ENCODE measurements around the gene ZNF512.
"Not testable (repeated sequence)": the region's sequence is repeated elsewhere in the genome, so short reads cannot be mapped to it uniquely, and the experiment has no call there.

The ZNF512 gene

GRCh38 chr2:27583390-27583915, 611 bp downstream of the ZNF512 start:
- DNase-seq: no peak

GRCh38 chr2:27584597-27584996, 1.8 kb downstream of the ZNF512 start:
- DNase-seq: no peak

- no peak for DNase-seq
Observed at GRCh38 chr2:27587025-27587424, 4.2 kb downstream of the ZNF512 start.

DNA sequence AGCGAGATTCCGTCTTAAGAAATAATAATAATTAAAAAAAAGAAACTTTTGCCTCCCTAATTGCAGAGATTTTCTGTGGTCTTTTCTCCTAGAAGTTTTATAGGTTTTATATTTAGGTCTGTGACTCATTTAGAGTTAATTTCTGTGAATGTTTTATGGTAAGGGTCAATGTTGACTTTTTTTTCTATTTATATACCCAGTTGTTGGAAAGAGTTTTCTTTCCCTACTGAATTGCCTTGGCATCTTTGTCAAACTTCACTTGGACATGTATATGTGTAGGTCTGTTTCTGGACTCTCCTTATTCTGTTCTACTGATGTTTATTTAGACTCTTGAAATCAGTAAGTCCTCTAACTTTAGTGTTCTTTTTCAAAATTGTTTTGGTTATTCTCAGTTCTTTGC, 5.5 kb downstream of the ZNF512 start:
- DNase-seq: no peak

GRCh38 chr2:27591745-27592144, 8.9 kb downstream of the ZNF512 start:
- no peak for DNase-seq

DNA sequence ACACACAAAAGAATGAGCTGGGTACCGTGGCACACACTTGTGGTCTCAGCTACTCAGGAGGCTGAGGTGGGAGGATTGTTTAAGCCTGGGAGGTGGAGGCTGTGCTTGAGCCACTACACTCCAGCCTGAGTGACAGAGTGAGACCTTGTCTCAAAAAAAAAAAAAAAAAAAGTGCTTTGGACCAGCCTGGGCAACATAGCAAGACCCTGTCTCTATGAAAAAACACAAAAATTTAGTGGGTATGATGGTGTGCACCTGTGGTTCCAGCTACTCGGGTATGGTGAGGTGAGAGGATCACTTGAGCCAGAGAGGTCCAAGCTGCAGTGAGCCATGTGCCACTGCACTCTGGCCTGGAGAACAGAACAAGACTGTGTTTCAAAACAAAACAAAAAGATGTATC, 10.4 kb downstream of the ZNF512 start:
- DNase-seq: no peak

GRCh38 chr2:27594020-27594703, 11.3 kb downstream of the ZNF512 start:
- DNase-seq: not testable (repeated sequence)

DNA sequence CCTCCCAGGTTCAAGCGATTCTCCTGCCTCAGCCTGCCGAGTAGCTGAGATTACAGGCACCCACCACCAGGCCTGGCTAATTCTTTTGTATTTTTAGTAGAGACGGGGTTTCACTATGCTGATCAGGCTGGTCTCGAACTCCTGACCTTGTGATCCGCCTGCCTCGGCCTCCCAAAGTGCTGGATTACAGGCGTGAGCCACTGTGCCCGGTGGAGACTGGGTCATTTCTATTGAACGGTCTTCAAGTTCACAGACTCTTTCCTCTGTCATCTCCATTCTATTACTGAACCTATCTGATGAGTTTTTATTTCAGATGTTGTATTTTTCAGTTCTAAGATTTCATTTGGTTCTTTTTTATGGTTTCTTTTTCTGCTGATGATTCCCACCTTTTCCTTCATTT, 12.6 kb downstream of the ZNF512 start:
- not testable (repeated sequence) for DNase-seq

GRCh38 chr2:27596627-27597026, 13.8 kb downstream of the ZNF512 start:
- no peak for DNase-seq

DNA sequence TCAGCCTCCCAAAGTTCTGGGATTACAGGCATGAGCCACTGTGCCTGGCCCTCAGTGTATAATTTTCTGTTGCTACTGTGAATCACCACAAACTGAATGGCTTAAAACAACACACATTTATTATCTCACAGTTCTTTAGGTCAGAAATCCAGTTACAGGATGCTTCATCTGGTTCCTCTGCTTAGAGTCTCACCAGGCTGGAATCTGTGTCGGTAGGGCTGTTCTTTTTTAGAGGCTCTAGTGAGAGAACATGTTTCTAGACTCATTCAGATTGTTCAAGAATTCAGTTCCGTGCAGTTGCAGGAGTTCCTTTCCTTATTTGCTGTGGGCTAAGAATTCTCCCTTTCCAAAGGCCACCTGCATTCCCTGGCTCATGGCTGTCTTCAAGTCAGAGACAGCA, 23.8 kb downstream of the ZNF512 start:
- no peak for DNase-seq

DNA sequence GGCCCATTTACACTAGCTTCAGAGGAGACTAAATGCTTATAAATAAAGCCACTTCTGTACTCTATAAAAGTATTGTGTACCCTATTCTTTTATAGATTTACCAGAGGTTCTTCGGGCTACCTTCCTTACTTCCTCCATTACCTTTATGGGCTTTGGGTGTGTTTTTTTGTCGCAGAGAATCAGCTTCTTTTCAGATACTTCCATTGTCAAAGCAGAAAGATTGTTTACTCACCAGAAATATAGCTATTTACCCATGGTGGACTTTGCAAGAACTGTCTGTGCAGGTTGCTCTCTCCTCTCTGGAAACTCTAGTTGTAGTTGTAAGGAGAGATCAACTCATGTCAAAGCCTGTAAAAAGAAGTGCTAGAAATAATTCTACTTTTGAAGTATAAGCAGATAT, 31.1 kb downstream of the ZNF512 start:
- no peak for DNase-seq

- peak; percentile 72 for DNase-seq
Observed at GRCh38 chr2:27615316-27615715, 32.5 kb downstream of the ZNF512 start.

DNA sequence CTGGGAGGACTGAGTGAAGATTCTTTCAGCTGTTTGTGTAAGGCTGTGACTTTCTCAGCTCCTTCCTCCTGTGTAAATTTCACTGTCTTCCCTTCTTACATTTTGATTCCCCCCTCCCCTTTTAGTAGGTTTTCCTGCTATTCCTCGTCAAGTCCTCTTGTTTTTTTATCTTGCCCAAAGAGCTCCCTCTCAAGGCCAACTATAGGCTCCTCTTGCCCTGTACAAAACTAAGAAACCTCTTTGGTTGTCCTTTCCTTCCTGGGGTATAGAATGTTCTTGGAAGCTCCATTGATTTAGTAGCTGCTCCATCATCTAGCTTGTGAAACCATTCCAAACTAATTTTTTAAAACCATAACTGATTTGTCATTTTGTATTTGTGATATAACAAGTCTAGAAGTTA, 38.7 kb downstream of the ZNF512 start:
- DNase-seq: no peak

DNA sequence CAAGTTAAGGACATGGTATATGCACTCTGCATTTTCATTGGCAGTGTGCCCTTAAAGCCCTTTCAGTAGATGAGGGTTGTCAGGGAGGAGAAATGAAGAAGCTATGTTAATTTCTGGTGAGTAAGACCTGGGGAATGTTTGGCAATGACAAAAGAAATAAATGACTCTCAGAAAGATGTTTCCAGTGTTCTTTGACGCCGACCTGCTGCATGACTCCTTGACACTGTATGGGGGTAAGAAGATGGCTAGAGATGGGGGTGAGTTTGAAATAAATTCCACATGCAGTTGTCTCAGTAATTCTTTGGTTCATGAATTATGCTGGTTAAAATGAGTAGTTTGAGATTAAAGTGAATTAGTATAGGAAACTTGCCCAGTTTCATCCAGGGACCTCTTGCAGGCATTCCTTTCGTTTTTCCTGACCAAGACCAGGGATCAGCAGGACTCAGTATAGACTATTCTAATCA, 40.1 kb downstream of the ZNF512 start:
- DNase-seq: no peak

DNA sequence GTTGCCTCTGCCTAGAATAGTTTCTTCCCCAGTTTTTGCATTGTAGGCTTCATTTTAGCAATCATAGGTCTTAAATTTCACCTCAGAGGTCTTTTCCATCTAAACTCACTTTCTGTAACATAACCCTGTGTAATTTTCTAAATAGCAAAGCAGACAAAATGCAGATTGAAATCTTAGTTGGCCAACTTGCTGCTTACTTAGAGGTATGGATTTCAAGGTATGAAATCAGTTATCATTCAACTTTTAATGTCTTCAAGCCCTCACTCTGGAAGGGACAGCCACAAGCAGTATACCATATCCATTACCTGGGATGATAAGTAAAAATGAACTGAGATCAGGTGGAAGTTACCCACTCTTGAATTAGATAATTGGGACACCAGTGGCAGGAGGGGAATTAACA, 42.1 kb downstream of the ZNF512 start:
- DNase-seq: no peak

- not testable (repeated sequence) for DNase-seq
Observed at GRCh38 chr2:27626323-27626722, 43.5 kb downstream of the ZNF512 start.

DNA sequence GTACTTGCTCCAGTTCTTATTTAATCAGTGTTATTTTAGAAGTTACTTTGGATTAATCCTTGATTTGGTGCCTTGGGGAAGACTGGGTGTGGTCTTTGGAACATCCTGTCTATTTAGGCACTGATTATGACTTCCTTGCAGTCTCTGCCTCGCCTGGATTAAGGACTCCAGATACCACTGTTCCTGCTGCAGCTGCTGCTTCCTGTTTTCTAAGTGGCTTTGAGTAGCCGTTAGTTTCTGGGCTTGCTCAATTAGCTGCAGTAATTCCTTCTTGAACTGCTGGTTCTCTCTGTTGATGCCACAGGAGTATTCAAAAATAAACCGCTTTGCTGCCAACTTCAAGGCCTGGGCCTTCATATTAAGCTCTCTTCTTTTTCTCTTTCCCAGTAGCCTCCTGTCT, 44.1 kb downstream of the ZNF512 start:
- DNase-seq: not testable (repeated sequence)

- no peak for DNase-seq
Observed at GRCh38 chr2:27627963-27628766, 45.3 kb downstream of the ZNF512 start.

DNA sequence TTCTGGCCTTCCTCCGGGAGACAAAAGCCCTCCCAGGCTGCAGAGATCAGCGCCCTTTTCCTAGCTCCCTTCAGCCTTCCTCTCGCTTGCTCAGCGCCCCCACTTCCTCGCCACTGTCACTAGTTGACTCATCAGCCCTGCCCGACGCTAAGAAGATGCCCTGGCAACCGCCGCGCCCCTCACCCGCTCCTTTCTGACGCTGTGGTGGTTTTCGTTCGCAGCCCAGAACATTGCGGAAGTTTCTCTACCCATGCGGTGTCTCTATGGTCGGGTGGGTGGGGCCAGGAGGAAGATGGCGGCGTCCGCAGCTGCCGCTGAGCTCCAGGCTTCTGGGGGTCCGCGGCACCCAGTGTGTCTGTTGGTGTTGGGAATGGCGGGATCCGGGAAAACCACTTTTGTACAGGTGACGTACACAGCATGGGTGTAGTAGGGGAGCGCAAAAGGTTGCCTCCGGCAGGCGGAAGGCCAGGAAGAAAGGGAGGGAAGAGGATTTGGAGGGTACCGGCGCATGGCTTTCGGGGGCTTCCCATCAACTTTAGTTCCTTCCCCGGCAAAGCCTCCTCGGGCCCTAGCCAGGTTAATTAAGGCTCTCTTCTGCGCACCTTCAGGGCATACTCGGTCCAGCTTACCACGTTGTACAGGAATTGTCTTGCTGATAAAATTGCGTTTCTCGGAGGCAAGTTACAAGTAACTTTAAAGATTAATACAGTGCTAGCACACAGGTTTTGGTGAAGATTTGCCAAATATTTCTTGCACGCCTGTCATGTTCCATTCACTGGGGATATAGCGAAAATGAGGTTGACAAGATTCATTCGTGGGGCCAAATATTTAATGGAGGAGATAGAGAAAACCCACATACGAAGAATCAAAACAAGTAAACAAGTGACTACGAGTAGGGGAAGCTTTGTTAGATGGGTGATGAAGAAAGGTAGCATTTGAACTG, 46.2 kb downstream of the ZNF512 start, which contains the start of the genes CCDC121 and GPN1:
Gene CCDC121 (minus strand): TSS at position 246 of the 943 bp plus-strand sequence. CDS start 1,213 bp downstream, outside the sequence.
Gene GPN1 (plus strand): TSS at position 284 of the 943 bp plus-strand sequence. CDS start 9 bp downstream, at position 293.
- DNase-seq: peak; percentile 94

GRCh38 chr2:27630257-27630656, 47.4 kb downstream of the ZNF512 start:
- not testable (repeated sequence) for DNase-seq

- DNase-seq: no peak
Observed at GRCh38 chr2:27634291-27634690, 51.4 kb downstream of the ZNF512 start.

- DNase-seq: no peak
Observed at GRCh38 chr2:27636766-27637165, 53.9 kb downstream of the ZNF512 start.

Data from NCI-H2171 (cell line).